ENCODE measurements around the gene SCN5A.

SCN5A gene

GRCh38 chr3:38626171-38626570 is 23.3 kb downstream of the SCN5A start:
- Histone ChIP-seq H3K36me3 (ENCODE audit: control insufficient read depth, insufficient read depth, low read length) (no peaks in the 10 kb centered on the region; the same call in 1 of the 2 replicates), H3K9me3 (ENCODE audit: control insufficient read depth, insufficient read depth, low read length) (no peaks in the 10 kb centered on the region), H3K27me3 (ENCODE audit: control insufficient read depth, insufficient read depth, low read length) (no peaks in the 10 kb centered on the region), H3K4me1 (ENCODE audit: control insufficient read depth, insufficient read depth, low read length) (peaks cover 2% of the 10 kb centered on the region; the same call in 1 of the 2 replicates), H3K27ac (ENCODE audit: low read length) (no peak overlapping the region), H3K4me3 (ENCODE audit: low read length) (no peak overlapping the region)
- no CpG with 5 or more reads among the region's 5 CpGs for WGBS (ENCODE audit: insufficient coverage, insufficient read length)
- no peak for DNase-seq (ENCODE audit: low read depth, low spot score)

GRCh38 chr3:38623539-38623938 is 25.9 kb downstream of the SCN5A start:
- H3K4me3 ChIP-seq (ENCODE audit: low read length): no peak overlapping the region
- H3K36me3 ChIP-seq (ENCODE audit: control insufficient read depth, insufficient read depth, low read length): no peaks in the 10 kb centered on the region; the same call in 1 of the 2 replicates
- no peaks in the 10 kb centered on the region for H3K4me1 ChIP-seq (ENCODE audit: control insufficient read depth, insufficient read depth, low read length)
- H3K27me3 ChIP-seq (ENCODE audit: control insufficient read depth, insufficient read depth, low read length): no peaks in the 10 kb centered on the region
- H3K9me3 ChIP-seq (ENCODE audit: control insufficient read depth, insufficient read depth, low read length): no peaks in the 10 kb centered on the region
- WGBS (ENCODE audit: insufficient coverage, insufficient read length): no CpG with 5 or more reads among the region's 10 CpGs
- no peak for DNase-seq (ENCODE audit: low read depth, low spot score)
- H3K27ac ChIP-seq (ENCODE audit: low read length): no peak overlapping the region

- H3K27ac ChIP-seq (ENCODE audit: low read length): no peak overlapping the region
- DNase-seq (ENCODE audit: low read depth, low spot score): no peak
- H3K4me1 ChIP-seq (ENCODE audit: control insufficient read depth, insufficient read depth, low read length): peaks cover under 1% of the 10 kb centered on the region
- no CpG with 5 or more reads among the region's 10 CpGs for WGBS (ENCODE audit: insufficient coverage, insufficient read length)
- H3K27me3 ChIP-seq (ENCODE audit: control insufficient read depth, insufficient read depth, low read length): no peaks in the 10 kb centered on the region
- H3K4me3 ChIP-seq (ENCODE audit: low read length): no peak overlapping the region
- no peaks in the 10 kb centered on the region; the same call in 1 of the 2 replicates for H3K36me3 ChIP-seq (ENCODE audit: control insufficient read depth, insufficient read depth, low read length)
- H3K9me3 ChIP-seq (ENCODE audit: control insufficient read depth, insufficient read depth, low read length): no peaks in the 10 kb centered on the region
Measured at GRCh38 chr3:38622336-38622735, 27.2 kb downstream of the SCN5A start.

GRCh38 chr3:38620236-38620635 is 29.3 kb downstream of the SCN5A start:
- H3K9me3 ChIP-seq (ENCODE audit: control insufficient read depth, insufficient read depth, low read length): no peaks in the 10 kb centered on the region
- H3K36me3 ChIP-seq (ENCODE audit: control insufficient read depth, insufficient read depth, low read length): no peaks in the 10 kb centered on the region; the same call in 1 of the 2 replicates
- DNase-seq (ENCODE audit: low read depth, low spot score): no peak
- no peaks in the 10 kb centered on the region for H3K27me3 ChIP-seq (ENCODE audit: control insufficient read depth, insufficient read depth, low read length)
- no peak overlapping the region for H3K27ac ChIP-seq (ENCODE audit: low read length)
- no peak overlapping the region for H3K4me3 ChIP-seq (ENCODE audit: low read length)
- no CpG with 5 or more reads among the region's 5 CpGs for WGBS (ENCODE audit: insufficient coverage, insufficient read length)
- peaks cover 6% of the 10 kb centered on the region for H3K4me1 ChIP-seq (ENCODE audit: control insufficient read depth, insufficient read depth, low read length)

GRCh38 chr3:38618343-38618742 is 31.1 kb downstream of the SCN5A start:
- DNase-seq (ENCODE audit: low read depth, low spot score): no peak
- Histone ChIP-seq H3K4me3 (ENCODE audit: low read length) (no peak overlapping the region), H3K9me3 (ENCODE audit: control insufficient read depth, insufficient read depth, low read length) (no peaks in the 10 kb centered on the region), H3K36me3 (ENCODE audit: control insufficient read depth, insufficient read depth, low read length) (peaks cover 3% of the 10 kb centered on the region; the same call in 1 of the 2 replicates), H3K27me3 (ENCODE audit: control insufficient read depth, insufficient read depth, low read length) (no peaks in the 10 kb centered on the region), H3K27ac (ENCODE audit: low read length) (no peak overlapping the region), H3K4me1 (ENCODE audit: control insufficient read depth, insufficient read depth, low read length) (peaks cover 6% of the 10 kb centered on the region)
- WGBS (ENCODE audit: insufficient coverage, insufficient read length): no CpG with 5 or more reads among the region's 5 CpGs

- no peak for DNase-seq (ENCODE audit: low read depth, low spot score)
- Histone ChIP-seq H3K27me3 (ENCODE audit: control insufficient read depth, insufficient read depth, low read length) (no peaks in the 10 kb centered on the region), H3K27ac (ENCODE audit: low read length) (no peak overlapping the region), H3K9me3 (ENCODE audit: control insufficient read depth, insufficient read depth, low read length) (no peaks in the 10 kb centered on the region), H3K36me3 (ENCODE audit: control insufficient read depth, insufficient read depth, low read length) (peaks cover 3% of the 10 kb centered on the region; the same call in 1 of the 2 replicates), H3K4me1 (ENCODE audit: control insufficient read depth, insufficient read depth, low read length) (peaks cover 6% of the 10 kb centered on the region), H3K4me3 (ENCODE audit: low read length) (no peak overlapping the region)
- WGBS (ENCODE audit: insufficient coverage, insufficient read length): no CpG with 5 or more reads among the region's 5 CpGs
Measured at GRCh38 chr3:38617586-38617985, 31.9 kb downstream of the SCN5A start.

- Histone ChIP-seq H3K36me3 (ENCODE audit: control insufficient read depth, insufficient read depth, low read length) (peaks cover 3% of the 10 kb centered on the region; the same call in 1 of the 2 replicates), H3K4me1 (ENCODE audit: control insufficient read depth, insufficient read depth, low read length) (peaks cover 6% of the 10 kb centered on the region), H3K27ac (ENCODE audit: low read length) (no peak overlapping the region), H3K4me3 (ENCODE audit: low read length) (no peak overlapping the region), H3K9me3 (ENCODE audit: control insufficient read depth, insufficient read depth, low read length) (no peaks in the 10 kb centered on the region), H3K27me3 (ENCODE audit: control insufficient read depth, insufficient read depth, low read length) (no peaks in the 10 kb centered on the region)
- no CpG with 5 or more reads among the region's 5 CpGs for WGBS (ENCODE audit: insufficient coverage, insufficient read length)
- no peak for DNase-seq (ENCODE audit: low read depth, low spot score)
Measured at GRCh38 chr3:38617137-38617536, 32.4 kb downstream of the SCN5A start.

GRCh38 chr3:38616658-38617057 is 32.8 kb downstream of the SCN5A start:
- no peak for DNase-seq (ENCODE audit: low read depth, low spot score)
- no CpG with 5 or more reads among the region's 2 CpGs for WGBS (ENCODE audit: insufficient coverage, insufficient read length)

GRCh38 chr3:38616111-38616510 is 33.4 kb downstream of the SCN5A start:
- H3K9me3 ChIP-seq (ENCODE audit: control insufficient read depth, insufficient read depth, low read length): no peaks in the 10 kb centered on the region
- 0 out of 2 replicates have a peak, but pooled peaks cover 3% of the 10 kb centered on the region for H3K36me3 ChIP-seq (ENCODE audit: control insufficient read depth, insufficient read depth, low read length)
- no peak overlapping the region for H3K4me3 ChIP-seq (ENCODE audit: low read length)
- DNase-seq (ENCODE audit: low read depth, low spot score): no peak
- no peaks in the 10 kb centered on the region for H3K27me3 ChIP-seq (ENCODE audit: control insufficient read depth, insufficient read depth, low read length)
- WGBS (ENCODE audit: insufficient coverage, insufficient read length): no CpG with 5 or more reads among the region's 1 CpG
- H3K27ac ChIP-seq (ENCODE audit: low read length): no peak overlapping the region
- H3K4me1 ChIP-seq (ENCODE audit: control insufficient read depth, insufficient read depth, low read length): peaks cover 6% of the 10 kb centered on the region

More at GRCh38 chr3:38616658-38617057, 32.8 kb downstream of the SCN5A start:
- peaks cover 6% of the 10 kb centered on the region for H3K4me1 ChIP-seq (ENCODE audit: control insufficient read depth, insufficient read depth, low read length)
- no peaks in the 10 kb centered on the region for H3K27me3 ChIP-seq (ENCODE audit: control insufficient read depth, insufficient read depth, low read length)
- H3K27ac ChIP-seq (ENCODE audit: low read length): no peak overlapping the region
- H3K9me3 ChIP-seq (ENCODE audit: control insufficient read depth, insufficient read depth, low read length): no peaks in the 10 kb centered on the region
- no peak overlapping the region for H3K4me3 ChIP-seq (ENCODE audit: low read length)
- 0 out of 2 replicates have a peak, but pooled peaks cover 3% of the 10 kb centered on the region for H3K36me3 ChIP-seq (ENCODE audit: control insufficient read depth, insufficient read depth, low read length)

GRCh38 chr3:38614651-38615352 is 34.7 kb downstream of the SCN5A start:
- peaks cover 6% of the 10 kb centered on the region for H3K4me1 ChIP-seq (ENCODE audit: control insufficient read depth, insufficient read depth, low read length)
- no peak overlapping the region for H3K27ac ChIP-seq (ENCODE audit: low read length)
- no CpG with 5 or more reads among the region's 9 CpGs for WGBS (ENCODE audit: insufficient coverage, insufficient read length)
- DNase-seq (ENCODE audit: low read depth, low spot score): no peak
- H3K27me3 ChIP-seq (ENCODE audit: control insufficient read depth, insufficient read depth, low read length): no peaks in the 10 kb centered on the region
- H3K9me3 ChIP-seq (ENCODE audit: control insufficient read depth, insufficient read depth, low read length): no peaks in the 10 kb centered on the region
- no peak overlapping the region for H3K4me3 ChIP-seq (ENCODE audit: low read length)
- 0 out of 2 replicates have a peak, but pooled peaks cover 3% of the 10 kb centered on the region for H3K36me3 ChIP-seq (ENCODE audit: control insufficient read depth, insufficient read depth, low read length)

GRCh38 chr3:38614091-38614490 is 35.4 kb downstream of the SCN5A start:
- Histone ChIP-seq H3K4me3 (ENCODE audit: low read length) (no peak overlapping the region), H3K27me3 (ENCODE audit: control insufficient read depth, insufficient read depth, low read length) (no peaks in the 10 kb centered on the region), H3K9me3 (ENCODE audit: control insufficient read depth, insufficient read depth, low read length) (no peaks in the 10 kb centered on the region), H3K4me1 (ENCODE audit: control insufficient read depth, insufficient read depth, low read length) (peaks cover 6% of the 10 kb centered on the region), H3K36me3 (ENCODE audit: control insufficient read depth, insufficient read depth, low read length) (0 out of 2 replicates have a peak, but pooled peaks cover 3% of the 10 kb centered on the region), H3K27ac (ENCODE audit: low read length) (no peak overlapping the region)
- no peak for DNase-seq (ENCODE audit: low read depth, low spot score)
- WGBS (ENCODE audit: insufficient coverage, insufficient read length): no CpG with 5 or more reads among the region's 7 CpGs

All from iPS DF 6.9 (cell line).